Lower leg skin (tissue), 4 donors: ENCODE results near the gene ADCY2. TPM values are rescaled to one million over a fixed set of nuclear protein-coding genes. Genes with fewer than 3 reads are reported as not detected.

Source experiments
- DNase-seq, 2 donors: peaks; one replicate each; pipeline ENCODE4 v3.0.0-alpha.2; 2019; ENCODE audit warnings: low spot score in 2 of 2
- H3K4me3 ChIP-seq: fragments of 200-600 bp; sonication (generic); 2 replicates; pipeline ENCODE4 v1.5.1; 2017; ENCODE audit warnings: mild to moderate bottlenecking, low read depth; ENCODE audit not compliant: poor library complexity, severe bottlenecking
- CTCF ChIP-seq, 3 donors: fragments of 450-650 bp; IDR thresholded peaks; one replicate each; pipeline ENCODE4 v1.5.1; 2016; ENCODE audit warnings: antibody characterized with exemption in 3 of 3, mild to moderate bottlenecking in 3 of 3, moderate library complexity in 2 of 3
- POLR2A ChIP-seq, 2 donors: fragments of 450-650 bp; IDR thresholded peaks; one replicate each; pipeline ENCODE4 v1.6.1; 2016 to 2017; ENCODE audit warnings: antibody characterized with exemption in 2 of 2, mild to moderate bottlenecking in 1 of 2, moderate library complexity in 1 of 2
- WGBS, 2 donors: methylation state at CpG; one replicate each; pipeline ENCODE4 v1.1.5; 2018; 5-methylcytosine and 5-hydroxymethylcytosine counted together
- intact Hi-C: fragments of 100-400 bp; cut with DNase I; formaldehyde crosslinking; loops from one replicate; pipeline ENCODE4 v1.15.0; 2023; ENCODE audit warnings: low total_unique reads
- total RNA-seq, 4 donors: library from RNA; depleted of rRNA; stranded (reverse); fragments of >200 nt; gene quantifications; one replicate each; pipeline ENCODE4 v1.1.0, GENCODE V29; 2016

Gene ADCY2
- total RNA-seq, 4 donors from 2014 or later: 7.3 to 11.5 (median 8.2) TPM

GRCh38 chr5:7478459-7478858 is 82.5 kb downstream of the ADCY2 start:
- 69 to 74% methylated on average over 1 of the region's 1 CpG for WGBS, 2 donors
- intact Hi-C loops: no loop called here
- TF ChIP-seq POLR2A (IDR thresholded peaks at IDR 0.05): no peak
- TF ChIP-seq CTCF (IDR thresholded peaks at IDR 0.05): no peak
- DNase-seq: no peak
- H3K4me3 ChIP-seq: no peak overlapping the region

- no peak for DNase-seq
- TF ChIP-seq CTCF (IDR thresholded peaks at IDR 0.05) (no peak), POLR2A (IDR thresholded peaks at IDR 0.05) (no peak)
- 79 to 90% methylated on average over 7 of the region's 7 CpGs for WGBS, 2 donors
- no peak overlapping the region for H3K4me3 ChIP-seq
- intact Hi-C loops: no loop called here
Measured at GRCh38 chr5:7488734-7489133, 92.8 kb downstream of the ADCY2 start.

GRCh38 chr5:7492371-7492770 is 96.4 kb downstream of the ADCY2 start:
- WGBS, 2 donors: 57 to 64% methylated on average over 4 of the region's 4 CpGs
- intact Hi-C loops: no loop called here
- DNase-seq: no peak
- TF ChIP-seq POLR2A (IDR thresholded peaks at IDR 0.05) (no peak), CTCF (IDR thresholded peaks at IDR 0.05) (no peak)
- H3K4me3 ChIP-seq: no peak overlapping the region

GRCh38 chr5:7493081-7493480 is 97.1 kb downstream of the ADCY2 start:
- no peak overlapping the region for H3K4me3 ChIP-seq
- intact Hi-C loops: no loop called here
- TF ChIP-seq POLR2A (IDR thresholded peaks at IDR 0.05) (no peak), CTCF (IDR thresholded peaks at IDR 0.05) (no peak)
- 90 to 100% methylated on average over 1 of the region's 1 CpG for WGBS, 2 donors
- no peak for DNase-seq

- 52 to 71% methylated on average over 5 of the region's 5 CpGs for WGBS, 2 donors
- no peak overlapping the region for H3K4me3 ChIP-seq
- TF ChIP-seq CTCF (IDR thresholded peaks at IDR 0.05) (no peak), POLR2A (IDR thresholded peaks at IDR 0.05) (no peak)
- intact Hi-C loops: no loop called here
- DNase-seq: no peak
Measured at GRCh38 chr5:7493622-7494021, 97.7 kb downstream of the ADCY2 start.

GRCh38 chr5:7494481-7495130 is 98.7 kb downstream of the ADCY2 start:
- H3K4me3 ChIP-seq: no peak overlapping the region
- DNase-seq: peak in 1 of 2 donors; percentile 54
- intact Hi-C loops: no loop called here
- no peak for TF ChIP-seq POLR2A (IDR thresholded peaks at IDR 0.05)
- WGBS, 2 donors: 24 to 37% methylated on average over 2 of the region's 2 CpGs
